BJ (cell line): ENCODE results near the gene RGMA. TPM values are rescaled to one million over a fixed set of nuclear protein-coding genes. Genes with fewer than 3 reads are reported as not detected.
"Not testable (repeated sequence)": the region's sequence is repeated elsewhere in the genome, so short reads cannot be mapped to it uniquely, and the experiment has no call there.

Experiments
- CTCF ChIA-PET: fragments of 350-600 bp; formaldehyde crosslinking; extraction: SDS; loops from one replicate; lab custom pipeline; 2021; ENCODE audit warnings: antibody characterized with exemption, inconsistent platforms; lab: Yijun Ruan, JAX
- POLR2A ChIA-PET: fragments of 300-600 bp; sonication (Branson Sonifier 250); formaldehyde crosslinking; extraction: SDS; loops from one replicate; lab custom pipeline; 2021; ENCODE audit warnings: antibody characterized with exemption; lab: Charles Lee
- DNase-seq: peaks from one replicate; pipeline ENCODE4 v3.0.0-alpha.2; 2011; ENCODE audit warnings: low read depth
- H3K27me3 ChIP-seq: 2 replicates; pipeline ENCODE4 v1.6.0; 2011; ENCODE audit warnings: low read length; ENCODE audit not compliant: control insufficient read depth, insufficient read depth
- H3K36me3 ChIP-seq: 2 replicates; pipeline ENCODE4 v1.5.1; 2011; ENCODE audit warnings: low read length; ENCODE audit not compliant: control insufficient read depth, insufficient read depth
- H3K4me3 ChIP-seq: 2 replicates; pipeline ENCODE4 v1.5.1; 2011; ENCODE audit warnings: low read depth, mild to moderate bottlenecking, control low read depth, low read length
- CTCF ChIP-seq: IDR thresholded peaks from 2 replicates; pipeline ENCODE4 v1.5.1; 2011; ENCODE audit warnings: low read depth, mild to moderate bottlenecking, control low read depth, inconsistent platforms, low read length, moderate library complexity; ENCODE audit not compliant: insufficient read depth
- polyA plus RNA-seq: library from polyadenylated mRNA; depleted of rRNA; stranded (reverse); fragments of >200 nt; gene quantifications from 2 replicates; pipeline ENCODE4 v1.2.3, GENCODE V29; 2011

Gene RGMA
- polyA plus RNA-seq, 1 experiment, result 0.34 TPM

GRCh38 chr15:93063262-93063671 is 25.7 kb downstream of the RGMA start:
- ChIA-PET POLR2A (no interaction called here), CTCF (interaction anchor here (1.5 kb wide), 1 partner anchor 1057 kb away, joined by 3 read pairs; no protein-coding TSS in a partner anchor)
- no peak for DNase-seq
- TF ChIP-seq CTCF, result no peak
- H3K36me3 ChIP-seq, result no peaks in the 10 kb centered on the region
- H3K4me3 ChIP-seq, result no peak overlapping the region
- peaks cover 3% of the 10 kb centered on the region; the same call in 1 of the 2 replicates for H3K27me3 ChIP-seq

- H3K27me3 ChIP-seq, POLR2A ChIA-PET, H3K4me3 ChIP-seq, DNase-seq, H3K36me3 ChIP-seq, CTCF ChIA-PET: not testable (repeated sequence)
Observed at GRCh38 chr15:93062628-93063261, 26.3 kb downstream of the RGMA start.

GRCh38 chr15:93060336-93061248 is 28.4 kb downstream of the RGMA start:
- Histone ChIP-seq H3K36me3 (no peaks in the 10 kb centered on the region), H3K4me3 (no peak overlapping the region), H3K27me3 (peaks cover 3% of the 10 kb centered on the region; the same call in 1 of the 2 replicates)
- POLR2A ChIA-PET, result no interaction called here
- no peak for DNase-seq
- TF ChIP-seq CTCF, result no peak
- CTCF ChIA-PET, result interaction anchor here (1.0 kb wide), 1 partner anchor 30 kb away, joined by 3 read pairs; no protein-coding TSS in a partner anchor

- Histone ChIP-seq H3K4me3 (no peak overlapping the region), H3K27me3 (peaks cover 1% of the 10 kb centered on the region; the same call in 1 of the 2 replicates), H3K36me3 (no peaks in the 10 kb centered on the region)
- ChIA-PET POLR2A (no interaction called here), CTCF (interaction anchor here (1.6 kb wide), 1 partner anchor 1061 kb away, joined by 5 read pairs; no protein-coding TSS in a partner anchor)
- no peak for DNase-seq
- no peak for TF ChIP-seq CTCF
Observed at GRCh38 chr15:93059442-93059841, 29.6 kb downstream of the RGMA start.

- ChIA-PET CTCF (interaction anchor here (1.6 to 2.0 kb wide), 2 partner anchors 28 to 1061 kb away, joined by 5 to 8 read pairs; no protein-coding TSS in a partner anchor), POLR2A (no interaction called here)
- Histone ChIP-seq H3K27me3 (no peaks in the 10 kb centered on the region), H3K4me3 (no peak overlapping the region), H3K36me3 (no peaks in the 10 kb centered on the region)
- no peak for DNase-seq
- TF ChIP-seq CTCF, result no peak
Observed at GRCh38 chr15:93058904-93059427, 30.0 kb downstream of the RGMA start.
